Measurements from ENCODE around the gene TENM4. TPM values are rescaled to one million over a fixed set of nuclear protein-coding genes. Genes with fewer than 3 reads are reported as not detected.

The TENM4 gene
- total RNA-seq, 4 donors from 2014 or later = 1.1 to 2.7 (median 2.0) TPM

DNA sequence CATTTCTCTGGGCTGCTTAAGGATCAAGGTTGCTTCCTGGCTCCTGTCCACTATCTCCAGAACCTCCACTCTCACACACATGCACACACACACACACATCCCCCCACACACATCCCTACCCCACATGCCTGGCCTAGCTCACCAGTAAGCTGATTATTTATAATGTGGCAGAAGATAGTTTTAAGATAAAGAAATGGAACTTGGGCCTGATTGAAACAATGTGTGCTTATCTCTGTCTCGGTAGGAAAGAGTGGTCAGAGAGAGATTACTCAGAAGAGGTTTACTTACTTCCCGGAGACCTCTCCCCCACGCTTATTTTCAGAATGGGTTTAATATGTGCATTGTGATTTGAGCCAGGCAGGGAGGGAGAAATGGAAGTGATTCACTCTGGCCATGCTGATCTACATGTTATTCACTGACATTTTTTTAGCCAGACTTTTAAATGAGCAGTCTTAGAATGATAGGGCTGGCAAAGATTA, 422.4 kb downstream of the TENM4 start:
- no peak overlapping the region for H3K27ac ChIP-seq
- H3K4me3 ChIP-seq = no peak overlapping the region
- TF ChIP-seq POLR2A (IDR thresholded peaks at IDR 0.05) = no peak
- TF ChIP-seq, protein P1, sequence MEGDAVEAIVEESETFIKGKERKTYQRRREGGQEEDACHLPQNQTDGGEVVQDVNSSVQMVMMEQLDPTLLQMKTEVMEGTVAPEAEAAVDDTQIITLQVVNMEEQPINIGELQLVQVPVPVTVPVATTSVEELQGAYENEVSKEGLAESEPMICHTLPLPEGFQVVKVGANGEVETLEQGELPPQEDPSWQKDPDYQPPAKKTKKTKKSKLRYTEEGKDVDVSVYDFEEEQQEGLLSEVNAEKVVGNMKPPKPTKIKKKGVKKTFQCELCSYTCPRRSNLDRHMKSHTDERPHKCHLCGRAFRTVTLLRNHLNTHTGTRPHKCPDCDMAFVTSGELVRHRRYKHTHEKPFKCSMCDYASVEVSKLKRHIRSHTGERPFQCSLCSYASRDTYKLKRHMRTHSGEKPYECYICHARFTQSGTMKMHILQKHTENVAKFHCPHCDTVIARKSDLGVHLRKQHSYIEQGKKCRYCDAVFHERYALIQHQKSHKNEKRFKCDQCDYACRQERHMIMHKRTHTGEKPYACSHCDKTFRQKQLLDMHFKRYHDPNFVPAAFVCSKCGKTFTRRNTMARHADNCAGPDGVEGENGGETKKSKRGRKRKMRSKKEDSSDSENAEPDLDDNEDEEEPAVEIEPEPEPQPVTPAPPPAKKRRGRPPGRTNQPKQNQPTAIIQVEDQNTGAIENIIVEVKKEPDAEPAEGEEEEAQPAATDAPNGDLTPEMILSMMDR (IDR thresholded peaks at IDR 0.05) = no peak
- H3K4me1 ChIP-seq = no peaks in the 10 kb centered on the region
- no peaks in the 10 kb centered on the region for H3K36me3 ChIP-seq
- H3K9me3 ChIP-seq = no peaks in the 10 kb centered on the region
- H3K27me3 ChIP-seq = no peaks in the 10 kb centered on the region
- DNase-seq = no peak

DNA sequence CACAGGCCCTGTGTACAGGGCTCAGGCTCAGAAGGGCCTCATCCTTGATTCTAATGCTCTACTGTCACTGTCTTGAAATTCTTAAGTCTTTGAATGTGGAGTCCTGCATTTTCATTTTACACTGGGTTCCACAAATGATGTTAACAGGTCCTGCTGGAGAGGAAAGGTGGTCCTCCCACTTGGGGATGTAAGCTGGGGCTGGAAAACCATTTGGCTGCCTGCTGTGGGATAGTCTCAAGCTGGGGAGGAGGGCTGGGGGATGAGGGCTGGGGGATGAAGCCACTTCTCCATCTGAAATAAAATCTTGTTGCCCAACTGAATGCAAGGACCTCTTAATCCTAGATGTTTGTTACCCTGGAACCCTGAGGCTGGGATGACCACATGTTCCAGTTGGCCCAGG, 423.0 kb downstream of the TENM4 start:
- no peaks in the 10 kb centered on the region for H3K9me3 ChIP-seq
- no peaks in the 10 kb centered on the region for H3K27me3 ChIP-seq
- TF ChIP-seq, protein P1 (IDR thresholded peaks at IDR 0.05) = no peak
- no peak for TF ChIP-seq POLR2A (IDR thresholded peaks at IDR 0.05)
- H3K36me3 ChIP-seq = no peaks in the 10 kb centered on the region
- DNase-seq = no peak
- no peaks in the 10 kb centered on the region for H3K4me1 ChIP-seq
- no peak overlapping the region for H3K27ac ChIP-seq
- no peak overlapping the region for H3K4me3 ChIP-seq

DNA sequence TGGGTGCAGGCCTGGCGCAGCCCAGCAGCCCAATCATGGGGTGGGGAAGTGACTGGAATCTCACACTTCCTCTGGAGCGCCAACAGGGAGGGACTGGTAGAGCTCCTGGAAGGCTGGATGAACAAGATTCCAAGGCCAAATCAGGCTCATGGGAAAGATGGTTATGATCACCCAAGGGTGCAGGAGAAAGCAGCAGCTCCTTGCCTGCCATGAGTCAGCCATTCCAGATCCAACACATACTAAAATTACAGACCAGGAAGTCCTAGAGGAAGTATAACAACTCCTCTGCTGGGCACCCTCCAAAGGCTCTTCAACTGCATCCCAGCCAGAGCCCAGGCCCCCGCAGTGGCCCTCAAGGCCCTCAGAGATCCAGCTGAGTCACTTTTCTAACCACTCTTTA, 427.3 kb downstream of the TENM4 start:
- no peaks in the 10 kb centered on the region for H3K9me3 ChIP-seq

DNA sequence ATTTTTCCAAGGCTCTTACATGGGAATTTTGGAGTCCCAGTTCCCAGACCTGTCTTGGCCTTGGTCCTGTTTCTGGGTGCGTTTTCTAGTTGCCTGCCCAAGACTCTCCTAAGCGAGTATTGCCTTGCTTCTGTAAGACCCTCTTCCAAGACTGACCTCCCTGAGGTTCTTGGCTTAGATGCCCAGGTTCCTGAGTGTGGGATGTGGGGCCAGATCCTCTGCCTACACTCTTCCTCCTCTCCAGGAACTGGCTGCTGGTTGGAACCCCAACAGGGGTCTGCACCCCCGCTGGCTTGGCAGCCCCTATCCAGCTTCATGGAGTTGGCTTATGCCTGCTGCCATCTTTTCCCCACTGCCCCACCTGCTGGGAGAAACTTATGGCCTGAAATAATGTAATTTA, 429.5 kb downstream of the TENM4 start:
- no peaks in the 10 kb centered on the region for H3K27me3 ChIP-seq
- no peaks in the 10 kb centered on the region for H3K4me1 ChIP-seq
- no peaks in the 10 kb centered on the region for H3K9me3 ChIP-seq
- DNase-seq = no peak
- no peak for TF ChIP-seq POLR2A (IDR thresholded peaks at IDR 0.05)
- TF ChIP-seq, protein P1 (IDR thresholded peaks at IDR 0.05) = no peak
- H3K36me3 ChIP-seq = no peaks in the 10 kb centered on the region
- H3K27ac ChIP-seq = no peak overlapping the region
- H3K4me3 ChIP-seq = no peak overlapping the region

More for the DNA sequence above, 427.3 kb downstream of the TENM4 start:
- Histone ChIP-seq H3K36me3 (no peaks in the 10 kb centered on the region), H3K27me3 (no peaks in the 10 kb centered on the region), H3K4me3 (no peak overlapping the region), H3K4me1 (no peaks in the 10 kb centered on the region), H3K27ac (no peak overlapping the region)
- DNase-seq = no peak
- TF ChIP-seq, protein P1 (IDR thresholded peaks at IDR 0.05) = no peak
- no peak for TF ChIP-seq POLR2A (IDR thresholded peaks at IDR 0.05)

DNA sequence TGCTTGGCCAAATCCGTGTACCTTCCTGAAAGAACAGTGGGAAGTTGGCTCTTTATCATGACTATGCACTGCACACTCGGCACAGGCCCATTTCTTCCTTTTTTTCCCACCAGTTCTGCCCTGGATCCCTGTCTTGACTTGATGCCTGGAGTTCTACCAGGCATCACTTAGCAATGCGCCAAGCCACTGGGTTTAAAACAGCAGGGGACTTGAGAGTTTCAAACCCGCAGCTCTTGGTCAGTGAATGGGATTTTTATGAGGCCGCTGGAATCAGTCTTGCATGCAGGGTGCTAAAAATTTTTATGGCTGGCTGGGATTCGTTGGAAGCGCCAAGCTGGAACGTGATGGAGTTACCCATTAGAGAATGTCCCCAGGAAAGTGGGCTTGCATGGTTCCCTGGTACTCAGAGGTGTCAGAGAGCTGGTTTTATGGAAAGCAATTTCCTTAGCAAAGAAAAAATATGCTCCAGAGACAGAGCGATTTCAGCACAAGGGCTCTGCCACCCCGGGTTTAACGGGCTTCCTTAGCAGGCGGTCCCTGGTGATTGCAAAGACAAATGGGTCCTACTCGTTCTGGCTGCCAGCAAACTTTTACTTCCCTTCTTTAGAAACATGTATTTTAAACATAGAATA, 432.9 kb downstream of the TENM4 start:
- Histone ChIP-seq H3K4me1 (no peaks in the 10 kb centered on the region), H3K4me3 (no peak overlapping the region), H3K9me3 (no peaks in the 10 kb centered on the region), H3K27ac (no peak overlapping the region), H3K36me3 (no peaks in the 10 kb centered on the region), H3K27me3 (no peaks in the 10 kb centered on the region)
- DNase-seq = no peak
- TF ChIP-seq, protein P1 (IDR thresholded peaks at IDR 0.05) = no peak
- TF ChIP-seq POLR2A (IDR thresholded peaks at IDR 0.05) = no peak

All from Peyer's patch (tissue), 4 donors.